Neutrophil (primary cell): Measurements from ENCODE around the gene OPHN1.

Source experiments
- H3K27ac ChIP-seq: fragments of 200-600 bp; sonication (generic); 2 replicates; pipeline ENCODE4 v1.5.1; 2016; ENCODE audit warnings: mild to moderate bottlenecking, moderate library complexity
- H3K27me3 ChIP-seq: fragments of 200-600 bp; sonication (generic); 2 replicates; pipeline ENCODE4 v1.6.0; 2016; ENCODE audit warnings: mild to moderate bottlenecking
- H3K36me3 ChIP-seq: fragments of 200-600 bp; sonication (generic); 2 replicates; pipeline ENCODE4 v1.5.1; 2017
- H3K4me1 ChIP-seq, 2 experiments: fragments of 200-600 bp in 1 of 2; sonication (generic) in 1 of 2; 1 replicate in 1 of 2; 2 replicates in 1 of 2; pipeline versions ENCODE4 v1.5.1 to v1.6.1; 2013 to 2016; ENCODE audit warnings: low read depth in 1 of 2, low read length in 1 of 2, mild to moderate bottlenecking in 1 of 2, moderate library complexity in 1 of 2; ENCODE audit not compliant: control insufficient read depth in 1 of 2, insufficient read depth in 1 of 2
- H3K4me3 ChIP-seq, 2 experiments: fragments of 200-600 bp in 1 of 2; sonication (generic) in 1 of 2; 1 replicate in 1 of 2; 2 replicates in 1 of 2; pipeline ENCODE4 v1.5.1; 2013 to 2016; ENCODE audit warnings: low read depth in 1 of 2, low read length in 1 of 2, mild to moderate bottlenecking in 1 of 2, moderate library complexity in 1 of 2
- H3K9me3 ChIP-seq: fragments of 200-600 bp; sonication (generic); 2 replicates; pipeline ENCODE4 v1.5.1; 2016
- TF ChIP-seq, protein P1 (sequence below): fragments of 200-600 bp; sonication (generic); IDR thresholded peaks from 2 replicates; pipeline ENCODE4 v1.5.1; 2016; ENCODE audit warnings: antibody characterized with exemption

OPHN1 gene

DNA sequence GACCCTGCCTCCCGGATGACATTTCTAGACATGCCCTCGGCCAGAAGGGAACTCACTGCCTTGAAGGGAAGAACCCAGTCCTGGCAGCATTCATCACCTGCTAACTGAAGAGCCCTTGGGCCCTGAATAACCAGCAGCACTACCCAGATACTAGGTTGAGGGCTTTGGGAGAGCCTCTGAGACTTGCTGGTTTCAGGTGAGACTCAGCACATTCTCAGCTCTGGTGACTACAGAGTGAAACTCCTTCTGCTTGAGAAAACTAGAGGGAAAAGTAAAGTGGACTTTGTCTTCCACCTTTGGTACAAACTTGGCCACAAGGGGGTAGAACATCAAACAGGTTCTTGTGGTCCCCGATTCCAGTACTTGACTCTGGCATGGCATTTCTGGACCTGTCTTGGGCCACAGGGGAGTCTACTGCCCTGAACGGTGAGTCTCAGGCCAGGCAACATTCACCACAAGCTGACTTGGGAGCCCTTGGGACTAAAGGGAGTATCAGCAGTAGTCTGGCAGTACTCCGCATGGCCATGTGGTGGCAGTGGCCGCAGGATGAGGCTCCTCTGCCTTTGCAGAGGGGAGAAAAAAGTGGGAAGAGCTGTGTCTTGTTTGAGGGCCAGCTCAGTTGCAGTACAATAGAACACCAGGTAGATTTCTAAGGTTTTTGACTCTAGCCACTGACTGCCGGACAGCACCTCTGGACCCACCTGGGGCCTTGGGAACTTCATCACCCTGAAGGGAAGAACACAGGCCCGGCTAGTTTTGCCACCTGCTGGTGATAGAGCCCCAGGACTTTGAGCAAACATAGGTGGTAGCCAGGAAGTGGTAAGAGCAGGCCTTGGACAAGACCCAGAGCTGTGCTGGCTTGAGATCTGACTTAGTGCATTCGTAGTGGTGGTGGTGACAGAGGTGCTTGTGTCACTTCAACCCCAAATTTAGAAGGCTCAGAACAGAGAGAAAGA is 414.8 kb downstream of the OPHN1 start:
- Histone ChIP-seq H3K27me3 (no peaks in the 10 kb centered on the region), H3K4me3 (no peak overlapping the region), H3K9me3 (no peaks in the 10 kb centered on the region), H3K36me3 (no peaks in the 10 kb centered on the region), H3K4me1 (no peaks in the 10 kb centered on the region), H3K27ac (no peak overlapping the region)
- TF ChIP-seq, protein P1, sequence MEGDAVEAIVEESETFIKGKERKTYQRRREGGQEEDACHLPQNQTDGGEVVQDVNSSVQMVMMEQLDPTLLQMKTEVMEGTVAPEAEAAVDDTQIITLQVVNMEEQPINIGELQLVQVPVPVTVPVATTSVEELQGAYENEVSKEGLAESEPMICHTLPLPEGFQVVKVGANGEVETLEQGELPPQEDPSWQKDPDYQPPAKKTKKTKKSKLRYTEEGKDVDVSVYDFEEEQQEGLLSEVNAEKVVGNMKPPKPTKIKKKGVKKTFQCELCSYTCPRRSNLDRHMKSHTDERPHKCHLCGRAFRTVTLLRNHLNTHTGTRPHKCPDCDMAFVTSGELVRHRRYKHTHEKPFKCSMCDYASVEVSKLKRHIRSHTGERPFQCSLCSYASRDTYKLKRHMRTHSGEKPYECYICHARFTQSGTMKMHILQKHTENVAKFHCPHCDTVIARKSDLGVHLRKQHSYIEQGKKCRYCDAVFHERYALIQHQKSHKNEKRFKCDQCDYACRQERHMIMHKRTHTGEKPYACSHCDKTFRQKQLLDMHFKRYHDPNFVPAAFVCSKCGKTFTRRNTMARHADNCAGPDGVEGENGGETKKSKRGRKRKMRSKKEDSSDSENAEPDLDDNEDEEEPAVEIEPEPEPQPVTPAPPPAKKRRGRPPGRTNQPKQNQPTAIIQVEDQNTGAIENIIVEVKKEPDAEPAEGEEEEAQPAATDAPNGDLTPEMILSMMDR = no peak

DNA sequence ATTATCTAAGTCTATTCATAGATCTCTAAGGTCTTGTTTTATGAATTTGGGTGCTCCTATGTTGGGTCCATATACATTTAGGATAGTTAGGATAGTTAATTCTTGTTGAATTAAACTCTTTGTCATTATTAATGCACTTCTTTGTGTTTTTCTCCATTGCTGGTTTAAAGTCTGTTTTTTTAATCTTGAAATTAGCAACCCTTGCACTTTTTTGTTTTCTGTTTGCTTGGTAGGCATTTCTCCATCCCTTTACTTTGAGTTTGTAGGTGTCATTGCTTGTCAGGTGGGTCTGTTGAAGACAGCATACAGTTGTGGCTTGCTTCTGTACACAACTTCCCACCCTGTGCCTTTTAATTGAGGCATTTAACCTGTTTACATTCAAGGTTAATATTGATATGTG is 434.8 kb downstream of the OPHN1 start:
- Histone ChIP-seq H3K4me3 (no peak overlapping the region), H3K36me3 (no peaks in the 10 kb centered on the region), H3K27me3 (no peaks in the 10 kb centered on the region), H3K9me3 (no peaks in the 10 kb centered on the region), H3K27ac (no peak overlapping the region), H3K4me1 (no peaks in the 10 kb centered on the region)
- TF ChIP-seq, protein P1 = no peak
